ENCODE measurements around the gene ANXA5.

DNA sequence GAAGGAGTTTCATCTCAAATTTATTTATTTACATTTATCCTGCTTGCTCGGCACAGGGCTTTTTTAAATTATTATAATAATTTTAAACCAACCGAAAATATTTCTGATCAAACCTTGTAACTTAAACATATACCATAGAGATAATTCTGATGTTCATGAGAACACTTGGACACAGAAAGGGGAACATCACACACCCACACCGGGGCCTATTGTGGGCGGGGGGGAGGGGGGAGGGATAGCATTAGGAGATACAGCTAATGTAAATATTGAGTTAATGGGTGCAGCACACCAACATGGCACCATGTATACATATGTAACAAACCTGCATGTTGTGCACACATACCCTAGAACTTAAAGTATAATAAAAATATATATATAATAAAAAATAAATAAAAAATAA lies 2.9 kb downstream of the ANXA5 start:
- TF ChIP-seq, protein P1, sequence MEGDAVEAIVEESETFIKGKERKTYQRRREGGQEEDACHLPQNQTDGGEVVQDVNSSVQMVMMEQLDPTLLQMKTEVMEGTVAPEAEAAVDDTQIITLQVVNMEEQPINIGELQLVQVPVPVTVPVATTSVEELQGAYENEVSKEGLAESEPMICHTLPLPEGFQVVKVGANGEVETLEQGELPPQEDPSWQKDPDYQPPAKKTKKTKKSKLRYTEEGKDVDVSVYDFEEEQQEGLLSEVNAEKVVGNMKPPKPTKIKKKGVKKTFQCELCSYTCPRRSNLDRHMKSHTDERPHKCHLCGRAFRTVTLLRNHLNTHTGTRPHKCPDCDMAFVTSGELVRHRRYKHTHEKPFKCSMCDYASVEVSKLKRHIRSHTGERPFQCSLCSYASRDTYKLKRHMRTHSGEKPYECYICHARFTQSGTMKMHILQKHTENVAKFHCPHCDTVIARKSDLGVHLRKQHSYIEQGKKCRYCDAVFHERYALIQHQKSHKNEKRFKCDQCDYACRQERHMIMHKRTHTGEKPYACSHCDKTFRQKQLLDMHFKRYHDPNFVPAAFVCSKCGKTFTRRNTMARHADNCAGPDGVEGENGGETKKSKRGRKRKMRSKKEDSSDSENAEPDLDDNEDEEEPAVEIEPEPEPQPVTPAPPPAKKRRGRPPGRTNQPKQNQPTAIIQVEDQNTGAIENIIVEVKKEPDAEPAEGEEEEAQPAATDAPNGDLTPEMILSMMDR (IDR thresholded peaks at IDR 0.05): no peak
- TF ChIP-seq POLR2A (IDR thresholded peaks at IDR 0.05): no peak
